Measurements from ENCODE around the gene LYPD6B. TPM values are rescaled to one million over a fixed set of nuclear protein-coding genes. Genes with fewer than 3 reads are reported as not detected.

LYPD6B gene
- total RNA-seq, 1 experiment from 2014 or later, result 2.0 TPM

- no peaks in the 10 kb centered on the region for H3K9me3 Mint-ChIP-seq
- no peaks in the 10 kb centered on the region for H3K79me2 ChIP-seq (ENCODE audit: insufficient read depth, low read length)
- no peak overlapping the region for H3K56ac ChIP-seq (ENCODE audit: insufficient read length, low read depth, low read length)
- no peak overlapping the region for H2BK20ac ChIP-seq (ENCODE audit: low read depth, low read length, poor library complexity, severe bottlenecking)
- H3K4me2 ChIP-seq (ENCODE audit: insufficient read depth, insufficient read length, low read length), result no peak overlapping the region
- no peak overlapping the region for H3K27ac Mint-ChIP-seq
- no peak overlapping the region for H3K23ac ChIP-seq (ENCODE audit: insufficient read length, low read depth, low read length)
- H4K5ac ChIP-seq (ENCODE audit: insufficient read length, low read depth, low read length), result no peak overlapping the region
- H3K27ac ChIP-seq (ENCODE audit: insufficient read length, low read depth, low read length), result no peak overlapping the region
- H3K14ac ChIP-seq (ENCODE audit: insufficient read depth, low read length), result no peak overlapping the region
- no peak overlapping the region for H3K4me3 Mint-ChIP-seq
- no peak overlapping the region for H3K9ac ChIP-seq (ENCODE audit: extremely low read depth, insufficient read length, low read length)
- H3T11ph ChIP-seq (ENCODE audit: low read length), result no peak overlapping the region
- TF ChIP-seq CTCF (conservative IDR thresholded peaks at IDR 0.05), result no peak
- no peak overlapping the region for H2BK120ac ChIP-seq (ENCODE audit: low read depth, low read length, poor library complexity, severe bottlenecking)
- no peak overlapping the region for H2BK12ac ChIP-seq (ENCODE audit: insufficient read length, low read depth, low read length)
- no peak overlapping the region for H4K91ac ChIP-seq (ENCODE audit: insufficient read length, low read depth, low read length)
- H4K8ac ChIP-seq (replicated peaks; ENCODE audit: insufficient read length, low read depth, low read length), result no peak overlapping the region
- no peaks in the 10 kb centered on the region for H3K79me1 ChIP-seq (ENCODE audit: insufficient read depth, low read depth, low read length, poor library complexity, severe bottlenecking)
- H3K18ac ChIP-seq (ENCODE audit: insufficient read length, low read depth, low read length), result no peak overlapping the region
- H3K4ac ChIP-seq (ENCODE audit: low read depth, low read length), result no peak overlapping the region
- H2AFZ ChIP-seq (ENCODE audit: low read length), result no peak overlapping the region
- H3K4me1 Mint-ChIP-seq, result peaks cover 29 to 50% of the 10 kb centered on the region in 2 experiments
- no peak overlapping the region for H2BK5ac ChIP-seq (ENCODE audit: insufficient read length, low read length)
- no peaks in the 10 kb centered on the region for H3K27me3 Mint-ChIP-seq (ENCODE audit: low read depth)
- H3K27me3 ChIP-seq (ENCODE audit: insufficient read depth, low read length), result no peaks in the 10 kb centered on the region
- no peak for DNase-seq
- H3K36me3 Mint-ChIP-seq (ENCODE audit: insufficient read depth in 1 of 3, low read depth in 3 of 3), result no peaks in the 10 kb centered on the region
- H4K20me1 ChIP-seq (ENCODE audit: control insufficient read depth, insufficient read depth, insufficient read length), result no peaks in the 10 kb centered on the region
- H3K9me3 ChIP-seq (ENCODE audit: control insufficient read depth, low read depth, low read length), result no peaks in the 10 kb centered on the region
- 0 out of 2 replicates have a peak, but pooled peaks cover 2% of the 10 kb centered on the region for H3K4me1 ChIP-seq (ENCODE audit: insufficient read depth, low read length)
- H2BK15ac ChIP-seq (ENCODE audit: low read depth, low read length), result no peak overlapping the region
- H2AK5ac ChIP-seq (ENCODE audit: insufficient read length, low read length), result no peak overlapping the region
- H3K23me2 ChIP-seq (ENCODE audit: insufficient read length, low read depth, low read length, poor library complexity, severe bottlenecking), result peaks cover 2% of the 10 kb centered on the region
Measured at GRCh38 chr2:149218497-149218896, 180.0 kb downstream of the LYPD6B start.

Measured in H9 (cell line).